ENCODE data around the gene BMPR1A.

BMPR1A gene

DNA sequence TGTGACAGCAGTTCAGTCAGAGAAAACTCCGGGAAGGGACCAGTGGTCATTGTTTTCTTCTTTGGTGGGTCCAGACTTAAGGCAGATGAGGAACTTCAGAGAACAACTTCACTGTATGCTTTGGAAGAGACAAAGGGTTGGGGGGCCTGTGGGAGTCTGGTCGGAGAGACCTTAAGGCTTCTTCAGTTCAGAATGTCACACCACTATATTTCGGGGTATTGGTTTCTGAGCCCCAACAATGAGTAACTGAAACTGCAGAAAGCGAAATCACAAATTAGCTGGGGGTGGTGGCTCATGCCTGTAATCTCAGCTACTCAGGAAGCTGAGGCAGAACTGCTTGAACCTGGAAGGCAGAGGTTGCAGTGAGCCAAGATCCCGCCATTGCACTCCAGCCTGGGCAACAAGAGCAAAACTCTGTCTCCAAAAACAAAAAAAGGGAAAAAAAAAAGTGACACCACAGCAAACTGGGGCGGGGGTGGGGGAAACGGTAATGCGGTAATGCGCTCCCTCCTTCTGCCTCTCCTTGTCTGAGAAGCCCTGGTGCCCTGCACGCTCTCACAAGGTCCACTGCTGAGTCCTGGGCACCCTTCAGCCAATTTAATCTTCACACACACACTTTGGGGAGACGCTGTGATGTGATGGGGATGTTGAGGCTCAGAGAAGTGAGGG, 209.7 kb downstream of the BMPR1A start:
- peak overlapping the region; percentile 99 to 100 for H3K27ac ChIP-seq
- peaks cover 0 to 6% (median 0%) of the 10 kb centered on the region in 3 donors for H3K36me3 ChIP-seq
- TF ChIP-seq, protein P1, sequence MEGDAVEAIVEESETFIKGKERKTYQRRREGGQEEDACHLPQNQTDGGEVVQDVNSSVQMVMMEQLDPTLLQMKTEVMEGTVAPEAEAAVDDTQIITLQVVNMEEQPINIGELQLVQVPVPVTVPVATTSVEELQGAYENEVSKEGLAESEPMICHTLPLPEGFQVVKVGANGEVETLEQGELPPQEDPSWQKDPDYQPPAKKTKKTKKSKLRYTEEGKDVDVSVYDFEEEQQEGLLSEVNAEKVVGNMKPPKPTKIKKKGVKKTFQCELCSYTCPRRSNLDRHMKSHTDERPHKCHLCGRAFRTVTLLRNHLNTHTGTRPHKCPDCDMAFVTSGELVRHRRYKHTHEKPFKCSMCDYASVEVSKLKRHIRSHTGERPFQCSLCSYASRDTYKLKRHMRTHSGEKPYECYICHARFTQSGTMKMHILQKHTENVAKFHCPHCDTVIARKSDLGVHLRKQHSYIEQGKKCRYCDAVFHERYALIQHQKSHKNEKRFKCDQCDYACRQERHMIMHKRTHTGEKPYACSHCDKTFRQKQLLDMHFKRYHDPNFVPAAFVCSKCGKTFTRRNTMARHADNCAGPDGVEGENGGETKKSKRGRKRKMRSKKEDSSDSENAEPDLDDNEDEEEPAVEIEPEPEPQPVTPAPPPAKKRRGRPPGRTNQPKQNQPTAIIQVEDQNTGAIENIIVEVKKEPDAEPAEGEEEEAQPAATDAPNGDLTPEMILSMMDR (IDR thresholded peaks at IDR 0.05) = no peak
- no peaks in the 10 kb centered on the region for H3K9me3 ChIP-seq
- intact Hi-C loops (cut with DNase I; ENCODE audit: low total_unique reads) = loop anchor here (10.0 kb wide), 1 partner anchor 129 kb away; the partner anchor contains the start of genes GLUD1 and SHLD2
- H3K27me3 ChIP-seq = no peaks in the 10 kb centered on the region
- peak overlapping the region; percentile 14 for H3K4me3 ChIP-seq
- peaks cover 0 to 57% (median 47%) of the 10 kb centered on the region in 4 donors for H3K4me1 ChIP-seq
- DNase-seq = no peak

DNA sequence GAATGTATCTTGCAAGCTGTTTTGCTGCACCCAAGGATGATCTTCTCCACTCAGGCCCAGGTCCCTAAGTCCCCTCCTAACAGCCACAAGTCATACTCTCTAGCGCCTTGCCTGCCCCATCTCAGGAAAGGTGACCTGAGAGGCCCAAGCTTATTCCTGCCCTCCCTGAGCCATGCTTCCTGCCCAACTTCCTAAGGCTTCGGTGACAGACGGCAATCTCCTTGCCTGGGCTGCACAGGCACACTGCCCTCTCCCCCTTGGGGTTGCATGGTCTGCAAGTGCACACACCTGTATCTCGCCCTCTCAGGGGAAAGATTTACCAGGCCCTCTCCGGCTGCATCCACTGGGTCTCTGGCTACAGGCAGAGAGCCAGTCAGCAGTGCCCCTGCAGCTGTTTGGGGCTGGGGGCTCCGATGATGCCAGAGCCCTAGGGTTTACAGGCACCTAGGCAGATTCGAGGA, 211.1 kb downstream of the BMPR1A start:
- peak overlapping the region; percentile 79 to 92 for H3K4me3 ChIP-seq
- no peaks in the 10 kb centered on the region for H3K27me3 ChIP-seq
- intact Hi-C loops (cut with DNase I; ENCODE audit: low total_unique reads) = loop anchor here (10.0 kb wide), 1 partner anchor 127 kb away; the partner anchor contains the start of genes GLUD1 and SHLD2
- TF ChIP-seq, protein P1 (IDR thresholded peaks at IDR 0.05) = no peak
- DNase-seq = peak in 1 of 2 donors; percentile 72
- no peaks in the 10 kb centered on the region for H3K36me3 ChIP-seq
- no peaks in the 10 kb centered on the region for H3K9me3 ChIP-seq
- peaks cover 0 to 66% (median 58%) of the 10 kb centered on the region in 4 donors for H3K4me1 ChIP-seq
- H3K27ac ChIP-seq = peak overlapping the region; percentile 99 to 100

DNA sequence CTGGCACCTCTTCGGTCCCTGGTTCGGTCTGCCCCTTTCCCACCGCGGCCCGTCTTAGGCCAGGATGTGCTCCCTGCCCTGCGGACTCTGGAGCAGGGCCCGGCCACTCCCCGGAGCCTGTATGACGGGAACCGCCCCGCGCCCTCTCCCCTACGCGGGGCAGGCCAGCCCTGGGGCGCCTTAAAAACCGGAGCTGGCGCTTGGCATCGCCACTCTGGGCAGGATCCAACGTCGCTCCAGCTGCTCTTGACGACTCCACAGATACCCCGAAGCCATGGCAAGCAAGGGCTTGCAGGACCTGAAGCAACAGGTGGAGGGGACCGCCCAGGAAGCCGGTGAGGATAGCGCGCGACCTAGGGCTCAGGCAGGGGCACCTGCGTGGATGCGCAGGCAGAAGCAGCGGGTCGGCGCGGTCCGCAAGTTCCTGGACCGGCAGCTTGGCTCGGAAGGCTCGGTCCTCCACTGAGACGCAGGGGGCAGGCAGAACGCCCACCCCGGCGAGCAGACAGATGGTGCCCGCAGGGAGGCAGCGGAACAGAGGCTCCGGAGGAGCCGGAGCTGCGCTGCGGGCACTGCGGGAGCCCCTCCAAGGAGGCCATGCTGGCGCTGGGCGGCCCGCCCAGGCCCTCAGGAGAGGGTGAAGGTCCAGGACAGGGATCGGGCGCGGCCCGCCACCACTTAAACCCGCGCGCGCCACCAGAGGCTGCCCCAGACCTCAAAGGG, 212.0 kb downstream of the BMPR1A start, which contains the start of gene ADIRF:
TSS of gene ADIRF (plus strand) at position 212 of the 723 bp plus-strand sequence. CDS start at position 275, 63 bp downstream.
- intact Hi-C loops (cut with DNase I; ENCODE audit: low total_unique reads) = loop anchor here (10.0 kb wide), 1 partner anchor 126 kb away; the partner anchor contains the start of genes GLUD1 and SHLD2
- no peaks in the 10 kb centered on the region for H3K27me3 ChIP-seq
- peak within 1 kb of the TSS; percentile 79 to 92 for H3K4me3 ChIP-seq
- no peaks in the 10 kb centered on the region for H3K9me3 ChIP-seq
- H3K4me1 ChIP-seq = peaks cover 0 to 72% (median 61%) of the 10 kb centered on the region in 4 donors
- DNase-seq = peak; percentile 82 to 94
- H3K36me3 ChIP-seq = peaks cover 0 to 4% (median 0%) of the 10 kb centered on the region in 3 donors
- TF ChIP-seq, protein P1 (IDR thresholded peaks at IDR 0.05) = no peak
- peak within 1 kb of the TSS; percentile 99 to 100 for H3K27ac ChIP-seq

DNA sequence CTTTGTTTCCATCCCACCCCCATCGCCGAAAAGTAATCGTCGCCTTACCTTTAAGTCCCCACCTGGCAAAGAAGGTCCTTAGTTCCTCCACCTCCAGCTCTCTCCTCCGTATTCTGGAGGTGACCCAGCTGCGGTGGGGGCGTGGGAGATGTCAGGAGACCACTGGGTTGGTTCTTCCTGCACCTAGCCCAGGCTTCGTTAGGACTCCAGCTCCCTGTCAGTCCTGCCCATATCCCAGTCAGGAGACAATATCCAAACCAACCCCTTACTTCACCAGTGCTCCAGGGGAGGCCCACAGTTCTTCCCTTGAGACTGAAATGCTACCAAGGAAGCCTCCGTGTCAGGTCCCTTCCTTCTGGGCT, 212.6 kb downstream of the BMPR1A start:
- peaks cover 0 to 71% (median 58%) of the 10 kb centered on the region in 4 donors for H3K4me1 ChIP-seq
- H3K9me3 ChIP-seq = no peaks in the 10 kb centered on the region
- peak overlapping the region; percentile 99 to 100 for H3K27ac ChIP-seq
- peaks cover 0 to 4% (median 0%) of the 10 kb centered on the region in 3 donors for H3K36me3 ChIP-seq
- intact Hi-C loops (cut with DNase I; ENCODE audit: low total_unique reads) = loop anchor here (10.0 kb wide), 1 partner anchor 126 kb away; the partner anchor contains the start of genes GLUD1 and SHLD2
- H3K4me3 ChIP-seq = peak overlapping the region; percentile 79 to 92
- DNase-seq = no peak
- no peaks in the 10 kb centered on the region for H3K27me3 ChIP-seq
- TF ChIP-seq, protein P1 (IDR thresholded peaks at IDR 0.05) = no peak

DNA sequence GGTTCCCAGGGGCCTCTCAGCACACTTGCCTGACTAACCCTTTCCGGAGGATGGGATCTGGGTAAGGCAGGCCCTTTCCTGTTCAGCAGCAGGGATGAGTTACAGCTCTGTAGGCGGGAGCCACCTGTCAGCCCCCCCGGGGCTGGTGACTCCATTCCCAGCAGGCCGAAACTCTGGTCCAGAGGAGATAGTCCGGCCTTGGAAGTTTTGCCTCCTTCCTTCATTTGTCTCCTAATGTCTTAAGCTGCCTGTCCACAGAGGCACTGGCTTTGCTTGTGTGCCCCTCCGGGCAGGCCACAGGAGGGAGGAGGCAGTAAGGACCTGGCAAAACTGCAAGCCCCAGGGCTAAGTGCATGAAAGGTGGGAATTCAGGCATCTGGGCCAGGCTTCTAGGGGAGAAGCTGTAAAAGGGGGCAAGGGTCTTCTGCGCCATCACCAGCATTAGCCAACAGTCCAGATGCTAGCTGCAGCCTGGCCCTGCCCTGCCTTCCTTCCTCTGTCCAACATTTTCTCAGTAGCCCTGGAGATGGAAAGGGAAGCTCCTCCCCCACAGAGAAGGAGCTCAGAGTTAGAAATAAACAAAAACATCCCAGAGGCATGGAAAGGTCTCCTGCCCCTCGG, 213.1 kb downstream of the BMPR1A start:
- H3K27ac ChIP-seq = peak overlapping the region; percentile 99 to 100
- intact Hi-C loops (cut with DNase I; ENCODE audit: low total_unique reads) = loop anchor here (10.0 kb wide), 1 partner anchor 125 kb away; the partner anchor contains the start of genes GLUD1 and SHLD2
- no peaks in the 10 kb centered on the region for H3K9me3 ChIP-seq
- H3K4me3 ChIP-seq = peak overlapping the region; percentile 79 to 92
- no peaks in the 10 kb centered on the region for H3K27me3 ChIP-seq
- DNase-seq = peak in 1 of 2 donors; percentile 82
- peaks cover 0 to 4% (median 0%) of the 10 kb centered on the region in 3 donors for H3K36me3 ChIP-seq
- TF ChIP-seq, protein P1 (IDR thresholded peaks at IDR 0.05) = no peak
- peaks cover 0 to 65% (median 55%) of the 10 kb centered on the region in 4 donors for H3K4me1 ChIP-seq
